HepG2 (cell line): ENCODE results near the gene ADIPOR2. TPM values are rescaled to one million over a fixed set of nuclear protein-coding genes. Genes with fewer than 3 reads are reported as not detected.

Experiments
- BRCA1 ChIP-seq: sonication (generic); formaldehyde crosslinking; IDR thresholded peaks from 2 replicates; pipeline ENCODE4 v1.4.0; 2020; ENCODE audit warnings: missing genetic modification reagents
- CBFB ChIP-seq: sonication (generic); formaldehyde crosslinking; IDR thresholded peaks from 2 replicates; pipeline ENCODE4 v1.4.0; 2020; ENCODE audit warnings: missing genetic modification reagents
- CEBPG ChIP-seq: IDR thresholded peaks from 2 replicates; pipeline ENCODE4 v1.6.1; 2016
- ERF ChIP-seq: IDR thresholded peaks from 2 replicates; pipeline ENCODE4 v1.6.1; 2018; ENCODE audit warnings: missing biosample characterization, missing genetic modification reagents
- FOSL2 ChIP-seq: sonication (generic); formaldehyde crosslinking; IDR thresholded peaks from 2 replicates; pipeline ENCODE4 v1.4.0; 2020; ENCODE audit warnings: missing genetic modification reagents
- FOXJ3 ChIP-seq: sonication (generic); formaldehyde crosslinking; IDR thresholded peaks from 2 replicates; pipeline ENCODE4 v1.4.0; 2020; ENCODE audit warnings: missing genetic modification reagents, mild to moderate bottlenecking, borderline replicate concordance
- FOXP1 ChIP-seq, 2 experiments: fragments of 450-650 bp in 1 of 2; IDR thresholded peaks; 2 replicates each; pipeline ENCODE4 v1.6.1; 2017 to 2018; ENCODE audit warnings: antibody characterized with exemption in 1 of 2
- FOXP4 ChIP-seq: sonication (generic); formaldehyde crosslinking; IDR thresholded peaks from 2 replicates; pipeline ENCODE4 v1.4.0; 2020; ENCODE audit warnings: missing genetic modification reagents
- GMEB2 ChIP-seq: IDR thresholded peaks from 2 replicates; pipeline ENCODE4 v1.6.1; 2016; ENCODE audit warnings: missing biosample characterization, missing genetic modification reagents, low read depth
- HNF4G ChIP-seq, 2 experiments: sonication (generic) in 1 of 2; formaldehyde crosslinking in 1 of 2; IDR thresholded peaks; 2 replicates each; pipeline versions ENCODE4 v1.4.0 to v1.6.1; 2011 to 2020; ENCODE audit warnings: borderline replicate concordance in 2 of 2, low read depth in 2 of 2, mild to moderate bottlenecking in 2 of 2, low read length in 1 of 2, missing genetic modification reagents in 1 of 2, moderate library complexity in 1 of 2
- HOXA3 ChIP-seq: sonication (generic); formaldehyde crosslinking; IDR thresholded peaks from 2 replicates; pipeline ENCODE4 v1.5.0; 2020; ENCODE audit warnings: missing genetic modification reagents
- HOXA9 ChIP-seq: sonication (generic); formaldehyde crosslinking; IDR thresholded peaks from 2 replicates; pipeline ENCODE4 v1.8.1; 2022; ENCODE audit warnings: missing genetic modification reagents, mild to moderate bottlenecking, moderate library complexity, borderline replicate concordance
- KAT8 ChIP-seq: IDR thresholded peaks from 2 replicates; pipeline ENCODE4 v1.6.1; 2016; ENCODE audit warnings: missing genetic modification reagents, missing compliant biosample characterization
- MED13 ChIP-seq: sonication (generic); formaldehyde crosslinking; IDR thresholded peaks from 2 replicates; pipeline ENCODE4 v1.5.0; 2020; ENCODE audit warnings: missing genetic modification reagents
- MIXL1 ChIP-seq: IDR thresholded peaks from 2 replicates; pipeline ENCODE4 v1.6.1; 2016
- NFYB ChIP-seq: sonication (generic); formaldehyde crosslinking; IDR thresholded peaks from 2 replicates; pipeline ENCODE4 v1.4.0; 2020; ENCODE audit warnings: missing genetic modification reagents
- NFYC ChIP-seq: IDR thresholded peaks from 2 replicates; pipeline ENCODE4 v1.6.1; 2016; ENCODE audit warnings: missing genetic modification reagents, missing compliant biosample characterization
- ONECUT2 ChIP-seq: sonication (generic); formaldehyde crosslinking; IDR thresholded peaks from 2 replicates; pipeline ENCODE4 v1.4.0; 2020; ENCODE audit warnings: missing genetic modification reagents
- POGZ ChIP-seq: sonication (generic); formaldehyde crosslinking; IDR thresholded peaks from 2 replicates; pipeline ENCODE4 v1.4.0; 2020; ENCODE audit warnings: mild to moderate bottlenecking, missing genetic modification reagents
- PREB ChIP-seq: sonication (generic); formaldehyde crosslinking; IDR thresholded peaks from 2 replicates; pipeline ENCODE4 v1.4.0; 2020; ENCODE audit warnings: missing genetic modification reagents
- TCF7 ChIP-seq: sonication (generic); IDR thresholded peaks from 2 replicates; pipeline ENCODE4 v1.6.1; 2016; ENCODE audit warnings: antibody characterized with exemption, low read depth
- ZGPAT ChIP-seq: IDR thresholded peaks from 2 replicates; pipeline ENCODE4 v1.6.1; 2016; ENCODE audit warnings: mild to moderate bottlenecking
- ZNF362 ChIP-seq: sonication (generic); formaldehyde crosslinking; IDR thresholded peaks from 2 replicates; pipeline ENCODE4 v1.4.0; 2020; ENCODE audit warnings: missing genetic modification reagents, mild to moderate bottlenecking, borderline replicate concordance
- ZNF430 ChIP-seq: sonication (generic); formaldehyde crosslinking; IDR thresholded peaks from 2 replicates; pipeline ENCODE4 v1.9.0; 2021; ENCODE audit warnings: mild to moderate bottlenecking, missing genetic modification reagents
- ZNF776 ChIP-seq: sonication (generic); formaldehyde crosslinking; IDR thresholded peaks from 2 replicates; pipeline ENCODE4 v1.4.0; 2020; ENCODE audit warnings: mild to moderate bottlenecking, missing genetic modification reagents
- polyA plus RNA-seq, 8 experiments: library from polyadenylated mRNA; depleted of rRNA in 3 of 8; stranded (reverse) in 7 of 8; unstranded in 1 of 8; fragments of >200 nt; fragmentation: Illumina TruSeq in 4 of 8; extraction: Trizol in 4 of 8; gene quantifications; 2 replicates each; pipeline versions ENCODE4 v1.2.1 to v1.2.3, GENCODE V29; 2011 to 2016; ENCODE audit warnings: low read depth in 4 of 8, missing spikeins in 1 of 8, mixed read lengths in 1 of 8; ENCODE audit not compliant: insufficient read depth in 1 of 8
- total RNA-seq, 5 experiments: library from RNA; depleted of rRNA; stranded (reverse); fragments of >200 nt; fragmentation: Illumina TruSeq; extraction: Trizol; gene quantifications; 2 replicates each; pipeline ENCODE4 v1.2.3, GENCODE V29; 2016; ENCODE audit warnings: low read depth in 1 of 5

ADIPOR2 gene
- total and polyA plus RNA-seq, 2 of the 13 experiments (the other 11 are each of a cell fraction or from before 2014, with no cell fraction given) = 35.2 to 52.2 TPM

GRCh38 chr12:1744932-1745331 lies 54.1 kb downstream of the ADIPOR2 start (continued):
- no peak for TF ChIP-seq GMEB2 (CRISPR knock-in tag)
- 0 out of 2 replicates have a peak, but pooled peaks have one; percentile 32 for TF ChIP-seq POGZ (CRISPR knock-in tag)
- 0 out of 2 replicates have a peak, but pooled peaks have one; percentile 18 for TF ChIP-seq MIXL1
- peak; percentile 57; the same call in 1 of the 2 replicates for TF ChIP-seq FOXP4 (CRISPR knock-in tag)
- TF ChIP-seq PREB = no peak
- TF ChIP-seq HNF4G (IDR thresholded peaks at IDR 0.05; ENCODE audit: borderline replicate concordance, low read depth, low read length) = peak; percentile 59; the same call in 1 of the 2 replicates
- TF ChIP-seq HNF4G (CRISPR knock-in tag; IDR thresholded peaks at IDR 0.05; ENCODE audit: borderline replicate concordance, low read depth) = no peak
- TF ChIP-seq FOSL2 = peak; percentile 66
- no peak for TF ChIP-seq ZNF776 (CRISPR knock-in tag)
- peak; percentile 29; the same call in 1 of the 2 replicates for TF ChIP-seq KAT8 (CRISPR knock-in tag)
- peak; percentile 40; the same call in 1 of the 2 replicates for TF ChIP-seq HOXA3 (CRISPR knock-in tag)
- TF ChIP-seq NFYC (CRISPR knock-in tag) = peak; percentile 36; the same call in 1 of the 2 replicates
- TF ChIP-seq CEBPG (CRISPR knock-in tag) = peak; percentile 5; the same call in 1 of the 2 replicates
- TF ChIP-seq FOXP1 (IDR thresholded peaks at IDR 0.05) = no peak
- TF ChIP-seq FOXP1 (CRISPR knock-in tag; IDR thresholded peaks at IDR 0.05) = peak; percentile 51; the same call in 1 of the 2 replicates
- TF ChIP-seq ZGPAT = peak; percentile 51; the same call in 1 of the 2 replicates
- peak; percentile 58; the same call in 1 of the 2 replicates for TF ChIP-seq FOXJ3 (CRISPR knock-in tag)
- peak; percentile 84 for TF ChIP-seq TCF7
- TF ChIP-seq HOXA9 = no peak
- 0 out of 2 replicates have a peak, but pooled peaks have one; percentile 54 for TF ChIP-seq CBFB
- TF ChIP-seq ZNF362 = peak; percentile 56; the same call in 1 of the 2 replicates
- no peak for TF ChIP-seq ERF (CRISPR knock-in tag)
- no peak for TF ChIP-seq BRCA1 (CRISPR knock-in tag)
- peak; percentile 66; the same call in 1 of the 2 replicates for TF ChIP-seq MED13
- peak; percentile 50 for TF ChIP-seq NFYB
- 0 out of 2 replicates have a peak, but pooled peaks have one; percentile 51 for TF ChIP-seq ZNF430
- 0 out of 2 replicates have a peak, but pooled peaks have one; percentile 23 for TF ChIP-seq ONECUT2 (CRISPR knock-in tag)
